OCI-LY7 (cell line): ENCODE data around the gene CEP112.

Source experiments
- CTCF ChIP-seq: fragments of 200-600 bp; sonication (generic); conservative IDR thresholded peaks from 2 replicates; pipeline ENCODE4 v1.5.1; 2014; ENCODE audit warnings: mild to moderate bottlenecking, antibody characterized with exemption, low read length, moderate library complexity, mixed read lengths
- EZH2phosphoT487 ChIP-seq: fragments of 200-600 bp; sonication (generic); IDR thresholded peaks from 2 replicates; pipeline ENCODE4 v1.6.1; 2018; ENCODE audit warnings: low read depth, borderline replicate concordance, mild to moderate bottlenecking, mixed run types, antibody characterized with exemption, low read length, moderate library complexity, mixed read lengths

- TF ChIP-seq EZH2phosphoT487 (no peak), CTCF (no peak)
Observed at GRCh38 chr17:65956814-65957213, 235.1 kb downstream of the CEP112 start.
